Stromal cell of bone marrow (primary cell): Measurements from ENCODE around the gene UBE2Q2.
A peak's percentile ranks its signal among the peaks of the same experiment; 100 is the strongest.
"Not testable (repeated sequence)": the region's sequence is repeated elsewhere in the genome, so short reads cannot be mapped to it uniquely, and the experiment has no call there.

Experiments used
- DNase-seq: peaks from one replicate; pipeline ENCODE4 v3.0.0-alpha.2; 2012; ENCODE audit warnings: low read depth

UBE2Q2 gene

DNA sequence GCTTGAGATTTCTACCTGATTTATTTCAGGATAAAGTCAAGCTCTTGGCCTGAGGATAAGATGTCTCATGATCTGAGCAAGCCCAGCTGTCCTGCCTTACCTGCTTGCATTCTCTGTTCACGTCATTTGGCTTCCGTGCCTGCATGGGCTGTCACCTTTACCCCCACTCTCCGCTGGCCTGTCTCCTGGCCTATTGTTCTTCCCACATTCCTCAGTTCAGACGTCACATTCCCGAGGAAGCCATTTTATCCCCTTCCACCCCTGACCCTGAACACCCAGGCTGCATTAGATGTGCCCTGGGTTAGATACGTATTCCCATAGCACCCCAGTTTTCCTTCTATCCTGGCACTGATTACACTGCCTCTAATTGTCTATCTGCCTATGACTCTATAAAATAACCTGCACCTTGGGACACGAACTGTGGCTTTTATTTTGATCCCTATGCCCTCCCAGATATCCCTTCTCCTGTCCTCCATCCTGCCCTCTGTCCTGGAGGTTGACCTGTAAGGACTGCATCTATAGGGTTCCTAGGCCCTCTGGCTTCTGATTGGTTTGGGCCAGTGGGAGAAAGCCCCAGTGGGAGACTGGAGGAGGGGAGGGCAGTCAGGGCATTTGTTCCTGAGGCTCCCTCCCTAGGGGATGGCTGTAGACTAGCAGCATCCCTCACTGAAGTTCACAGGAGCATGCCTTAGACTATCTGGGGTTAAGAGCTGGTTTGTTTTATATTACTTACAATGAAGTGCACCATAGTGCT lies 19.2 kb upstream of the UBE2Q2 start:
- no peak for DNase-seq

DNA sequence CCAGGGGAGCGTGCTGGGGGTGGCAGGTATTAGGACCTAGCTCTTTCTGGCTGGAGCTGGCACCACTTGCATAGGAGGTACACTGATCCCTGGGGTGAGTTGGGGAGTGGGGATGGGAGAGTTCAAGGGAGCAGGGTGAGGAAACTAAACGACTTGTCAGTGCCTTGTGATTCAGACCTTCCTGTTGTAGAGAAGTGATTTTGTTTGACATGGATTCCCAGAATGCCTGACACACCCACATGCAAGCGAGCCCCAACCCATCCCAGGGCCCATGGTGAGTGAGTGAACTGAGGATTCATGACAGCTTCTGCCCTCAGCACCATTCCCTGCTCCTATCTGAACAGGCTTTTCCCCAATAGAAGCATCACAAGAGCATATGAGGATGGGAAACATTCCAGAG lies 15.6 kb upstream of the UBE2Q2 start:
- DNase-seq: no peak

DNA sequence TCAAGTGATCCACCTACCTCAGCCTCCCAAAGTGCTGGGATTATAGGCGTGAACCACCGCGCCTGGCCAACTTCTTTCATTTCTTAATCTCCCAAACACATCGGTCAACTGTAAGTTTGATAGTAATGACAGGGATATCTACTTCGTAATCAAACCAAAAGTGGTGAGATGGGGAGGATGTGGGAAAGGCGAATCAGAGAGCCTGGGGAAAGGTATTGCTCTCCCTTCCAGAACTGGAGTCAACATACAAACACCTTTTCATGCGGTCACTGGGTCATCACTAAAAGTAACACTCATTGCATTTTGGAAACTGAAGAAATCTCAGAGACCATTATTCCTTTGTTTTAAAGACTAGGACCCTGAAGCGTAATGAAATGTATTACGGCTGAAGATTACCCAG lies 14.8 kb upstream of the UBE2Q2 start:
- no peak for DNase-seq

DNA sequence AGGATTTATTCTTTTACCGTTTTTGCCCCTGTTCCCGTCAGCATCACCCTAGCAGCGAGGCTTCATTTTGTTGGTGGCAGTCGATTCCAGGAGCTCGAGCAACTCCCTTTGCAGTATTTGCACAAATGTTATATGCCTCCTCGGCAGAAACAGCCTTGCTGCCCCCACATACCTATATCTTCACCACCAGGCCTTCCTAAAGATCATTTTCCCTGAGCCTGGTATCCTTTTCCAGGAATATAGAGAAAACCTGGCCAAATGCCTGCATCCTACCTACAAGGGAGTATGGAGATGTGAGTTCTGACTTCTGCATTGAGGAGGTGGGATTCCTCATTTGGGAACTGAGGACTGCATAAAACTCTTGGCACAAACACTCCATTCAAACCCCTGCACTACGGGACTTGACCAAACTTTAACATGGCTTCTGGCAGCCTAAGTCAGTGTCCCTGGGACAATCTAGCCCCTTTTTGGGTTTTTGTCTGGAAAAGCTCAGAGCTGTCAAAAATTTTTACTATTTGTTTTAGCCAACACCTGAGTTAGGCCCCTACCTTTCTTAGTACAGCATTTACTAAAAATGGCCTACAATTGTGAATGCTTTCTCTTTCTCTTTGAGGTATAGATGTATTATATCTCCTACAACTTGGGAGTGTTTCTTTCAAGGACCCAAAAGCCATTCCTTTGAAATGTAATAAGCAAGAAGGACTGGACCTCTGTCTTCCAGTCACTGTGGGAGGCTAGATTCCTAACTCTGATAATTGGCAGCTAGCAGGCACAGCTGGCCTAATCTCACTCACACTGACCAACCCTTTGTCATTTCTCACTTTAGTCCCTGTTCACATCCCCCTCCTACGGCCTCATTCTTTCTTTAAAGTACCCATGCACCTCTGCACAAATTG lies 12.1 kb upstream of the UBE2Q2 start:
- no peak for DNase-seq

DNA sequence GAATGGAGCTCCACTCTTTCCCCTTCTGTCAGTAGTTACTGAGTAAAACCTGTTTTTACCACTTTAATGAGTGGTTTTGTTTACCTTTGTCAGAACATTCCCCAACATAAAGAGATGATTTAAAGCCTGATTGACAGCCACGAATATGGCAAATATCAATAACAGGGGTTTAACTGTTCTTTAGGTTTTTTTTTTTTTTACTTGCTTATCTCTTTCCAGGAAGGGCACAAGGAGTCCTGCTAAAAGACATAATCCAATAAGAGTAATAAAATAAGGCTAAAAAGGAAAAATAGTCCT lies 11.5 kb upstream of the UBE2Q2 start:
- no peak for DNase-seq

DNA sequence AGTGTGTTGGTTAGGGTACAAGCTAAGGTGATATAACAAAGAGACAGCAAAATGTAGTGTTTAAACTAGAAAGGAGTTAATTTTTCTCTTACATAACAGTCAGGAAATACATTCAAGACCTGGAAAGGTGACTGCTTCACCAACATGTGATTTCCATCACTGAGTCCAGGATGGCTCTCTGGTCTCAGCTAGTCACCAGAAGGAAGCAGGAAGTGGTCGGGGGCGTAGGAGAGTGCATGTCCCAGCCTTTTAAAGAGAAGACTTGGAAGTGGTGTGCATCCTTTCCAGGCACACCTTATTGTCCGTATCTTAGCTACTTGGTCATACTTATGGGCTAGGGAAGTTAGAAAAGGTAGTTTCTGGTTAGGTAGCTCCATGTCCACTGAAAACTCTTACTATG lies 11.1 kb upstream of the UBE2Q2 start:
- DNase-seq: no peak

DNA sequence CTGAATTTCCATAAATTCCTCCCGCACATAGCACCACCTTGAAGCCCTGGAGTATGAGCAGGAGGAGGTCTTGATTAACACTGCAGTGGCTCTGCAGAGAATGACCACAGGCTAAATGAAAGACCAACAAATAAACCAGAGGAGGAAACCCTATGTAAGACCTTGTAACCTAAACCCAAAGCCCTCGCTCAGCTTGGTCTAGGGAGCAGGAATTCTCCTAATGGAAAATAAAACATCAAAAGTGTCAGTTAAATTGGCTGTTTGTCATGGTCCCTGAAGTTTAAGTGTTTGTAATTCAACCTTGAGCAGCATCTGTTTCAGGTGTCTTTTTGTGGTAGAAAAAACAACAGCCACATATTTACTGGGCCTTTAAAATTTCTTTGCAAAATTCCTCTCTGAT lies 9.2 kb upstream of the UBE2Q2 start:
- DNase-seq: no peak

DNA sequence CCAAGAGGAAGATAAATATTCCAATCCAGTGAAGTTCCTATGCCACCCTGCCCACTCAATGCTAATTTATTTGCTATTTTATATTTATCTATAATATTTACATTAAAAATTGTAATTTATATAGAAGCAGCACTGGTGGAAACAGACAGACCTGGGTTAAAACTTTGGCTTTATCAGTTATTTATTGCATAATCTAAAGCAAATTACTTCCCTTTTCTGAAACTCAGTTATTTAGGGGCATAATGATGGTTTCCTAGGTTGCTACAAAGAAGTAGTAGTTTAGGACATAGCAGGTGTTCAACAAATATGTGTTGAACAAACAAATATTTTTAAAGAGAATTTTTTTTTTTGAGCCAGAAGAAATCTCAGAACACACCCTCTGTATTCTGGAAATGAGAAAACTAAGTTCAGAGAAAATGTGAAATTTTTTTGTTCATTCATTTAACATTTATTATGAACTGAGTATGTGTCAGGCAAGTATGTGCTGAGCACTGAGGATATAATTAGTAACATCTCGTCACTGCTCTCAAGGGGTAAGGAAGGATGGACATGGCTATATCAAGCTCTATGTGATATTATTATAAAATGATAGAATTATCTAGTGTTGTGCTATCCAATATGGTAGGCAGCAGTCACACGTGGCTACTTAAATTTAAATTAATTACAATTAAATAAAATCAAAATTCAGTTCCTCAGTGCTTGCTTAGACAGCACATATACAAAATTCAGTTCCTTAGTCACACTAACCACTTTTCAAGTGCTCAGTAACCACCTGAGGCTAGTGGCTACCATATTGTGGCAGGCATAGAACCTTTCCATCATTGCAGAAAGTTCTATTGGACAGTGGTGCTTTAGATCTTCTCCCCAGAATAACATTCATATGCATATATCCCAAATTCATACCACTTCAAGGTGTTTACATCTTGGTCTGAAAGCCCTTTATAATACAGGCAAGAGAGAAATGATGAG lies 7.0 kb upstream of the UBE2Q2 start:
- no peak for DNase-seq

DNA sequence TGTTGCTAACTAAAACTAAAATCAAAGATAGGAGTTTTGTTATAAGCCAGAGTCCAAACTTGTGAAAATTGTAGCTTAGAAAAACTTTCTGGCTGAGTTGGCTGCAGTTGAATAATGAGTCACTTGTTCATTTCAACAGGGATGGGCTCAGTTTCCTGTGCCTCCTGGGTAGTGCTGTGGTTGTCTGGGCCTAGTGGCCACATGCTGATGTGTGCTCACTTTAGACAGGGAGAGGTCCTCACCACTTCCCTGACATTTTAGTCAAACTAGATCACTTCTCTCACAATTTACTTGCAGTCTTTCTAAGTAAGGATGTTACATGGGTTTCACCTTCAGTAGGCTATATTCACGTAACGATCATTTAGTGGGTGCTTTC lies 6.3 kb upstream of the UBE2Q2 start:
- peak; percentile 78 for DNase-seq

DNA sequence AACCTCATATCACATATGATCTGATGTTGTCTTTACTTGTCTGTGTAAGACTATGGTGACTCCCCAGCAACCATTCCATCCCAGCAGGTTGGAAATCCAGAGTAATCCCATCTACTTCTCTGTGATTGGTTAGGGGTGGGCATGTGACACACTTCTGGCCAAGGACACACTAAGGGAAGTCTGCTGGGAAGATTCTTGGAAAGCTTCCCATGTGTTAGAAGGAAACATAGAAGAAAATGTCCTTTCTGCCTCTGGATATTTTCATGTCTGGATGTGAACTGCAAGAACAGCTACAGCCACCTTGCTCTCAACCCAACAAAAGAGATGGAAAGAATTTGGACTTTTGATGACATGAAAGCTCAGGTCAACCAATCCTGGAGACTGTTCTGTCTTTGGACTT lies 2.6 kb upstream of the UBE2Q2 start:
- DNase-seq: peak; percentile 59

DNA sequence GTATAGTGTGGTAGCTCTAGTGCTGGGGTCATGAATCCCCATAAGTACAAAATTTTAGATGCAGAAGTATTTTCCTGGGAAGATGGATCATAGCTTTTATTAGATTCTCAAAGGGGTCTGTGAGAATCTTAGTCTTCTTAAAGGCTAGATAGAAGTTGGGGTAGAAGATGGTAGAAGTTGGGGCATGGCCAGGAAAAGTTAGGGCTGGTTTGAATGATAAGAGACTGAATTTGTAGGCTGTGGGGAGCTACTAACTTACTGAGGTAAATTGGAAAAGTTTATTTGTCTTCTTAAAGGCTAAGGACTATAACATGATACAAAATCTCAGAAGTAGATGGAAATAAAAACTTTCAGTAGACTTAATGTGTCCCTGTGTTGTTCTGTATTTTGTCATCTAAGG lies 1.6 kb upstream of the UBE2Q2 start:
- DNase-seq: no peak

DNA sequence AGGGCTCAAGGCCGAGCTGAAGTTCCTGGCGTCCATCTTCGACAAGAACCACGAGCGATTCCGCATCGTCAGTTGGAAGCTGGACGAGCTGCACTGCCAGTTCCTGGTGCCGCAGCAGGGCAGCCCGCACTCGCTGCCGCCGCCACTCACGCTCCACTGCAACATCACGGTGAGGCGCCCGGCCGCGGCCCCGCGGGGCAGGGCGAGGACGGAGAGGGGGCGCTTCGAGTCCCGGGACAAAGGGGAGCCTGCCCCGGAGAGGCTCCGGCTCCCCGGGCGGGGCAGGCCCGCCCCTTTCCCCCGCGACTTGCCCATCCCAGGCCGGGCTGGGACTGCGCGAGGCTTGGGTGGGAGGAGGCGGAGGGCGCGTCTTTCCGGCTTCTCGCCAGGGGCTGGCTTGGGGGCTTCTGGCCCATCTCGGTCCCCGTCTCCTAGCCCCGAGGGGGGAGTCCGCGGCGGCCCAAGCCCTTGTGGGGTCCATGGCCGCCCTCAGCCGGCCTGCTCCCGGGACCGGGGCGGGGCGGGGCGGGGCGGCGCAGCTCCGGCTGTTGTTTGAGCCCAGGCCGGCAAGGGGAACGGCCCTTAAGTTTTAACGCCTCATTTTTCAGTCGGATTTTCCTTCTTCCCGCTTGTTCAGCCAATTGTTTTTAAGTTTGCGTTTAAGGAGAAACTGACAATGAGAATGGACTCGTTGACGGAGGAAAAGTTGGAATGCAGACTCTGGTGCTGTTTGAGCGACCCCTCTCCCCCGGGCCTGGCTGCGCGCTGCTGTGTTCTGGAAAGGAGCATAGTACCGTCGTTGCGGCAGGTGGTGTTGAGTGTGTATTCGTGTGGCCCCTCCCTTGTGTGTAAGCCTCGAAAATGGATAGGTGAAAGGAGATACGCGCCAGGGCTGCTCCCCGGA lies 683 bp downstream of the UBE2Q2 start:
- peak; percentile 34 for DNase-seq

DNA sequence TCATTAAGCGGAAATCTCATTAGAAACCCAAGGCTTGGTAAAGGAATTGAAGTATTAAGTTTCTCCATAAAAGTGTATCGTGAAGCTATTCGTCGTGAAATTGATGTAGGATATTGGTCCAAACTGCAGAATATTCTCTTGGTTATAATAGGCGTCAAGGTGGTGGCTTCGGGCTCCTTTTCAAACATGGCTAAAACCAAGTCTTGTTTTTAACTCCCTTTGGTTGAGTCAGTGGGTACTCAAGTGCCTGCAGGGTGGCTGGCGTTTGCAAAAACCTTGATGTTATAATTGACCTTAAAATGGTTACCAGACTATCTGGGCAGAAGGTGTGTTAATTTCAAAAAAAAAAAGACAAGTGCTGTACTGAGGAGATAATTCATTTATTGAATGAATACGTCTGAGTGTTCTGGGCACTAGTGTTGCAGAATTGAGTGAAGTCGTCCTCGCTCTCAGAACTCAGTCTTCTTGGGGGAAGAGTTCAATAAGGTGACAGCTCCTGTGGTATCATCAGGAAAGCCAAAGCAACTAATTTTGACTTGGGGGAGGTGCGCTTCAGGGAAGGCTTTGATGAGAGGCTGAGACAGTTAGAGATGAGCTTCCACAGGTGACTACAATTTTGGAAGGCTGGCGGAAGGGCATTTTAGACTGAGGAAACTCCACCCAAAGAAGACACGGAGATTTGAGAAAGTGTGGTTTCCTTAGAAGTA lies 1.5 kb downstream of the UBE2Q2 start:
- DNase-seq: no peak

GRCh38 chr15:75849167-75849566 lies 5.9 kb downstream of the UBE2Q2 start:
- no peak for DNase-seq

GRCh38 chr15:75850708-75851107 lies 7.5 kb downstream of the UBE2Q2 start:
- DNase-seq: no peak

DNA sequence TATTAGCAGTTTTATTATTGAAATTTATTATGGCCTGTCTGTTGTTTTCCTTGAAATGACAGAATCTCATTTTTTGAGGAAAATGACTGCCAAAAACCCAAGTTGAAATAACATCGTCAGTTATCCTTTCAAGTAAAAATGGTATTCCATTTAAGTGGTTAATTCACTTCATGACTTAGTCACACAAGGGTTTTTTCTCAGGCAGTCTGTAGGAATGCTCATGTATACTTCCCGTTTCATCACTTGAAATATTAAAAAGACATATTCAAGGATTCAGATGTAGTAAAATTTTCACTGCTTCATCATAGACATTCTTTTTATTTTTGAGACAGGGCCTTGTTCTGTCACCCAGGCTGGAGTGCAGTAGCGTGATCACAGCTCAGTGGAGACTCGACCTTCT lies 8.3 kb downstream of the UBE2Q2 start:
- not testable (repeated sequence) for DNase-seq

DNA sequence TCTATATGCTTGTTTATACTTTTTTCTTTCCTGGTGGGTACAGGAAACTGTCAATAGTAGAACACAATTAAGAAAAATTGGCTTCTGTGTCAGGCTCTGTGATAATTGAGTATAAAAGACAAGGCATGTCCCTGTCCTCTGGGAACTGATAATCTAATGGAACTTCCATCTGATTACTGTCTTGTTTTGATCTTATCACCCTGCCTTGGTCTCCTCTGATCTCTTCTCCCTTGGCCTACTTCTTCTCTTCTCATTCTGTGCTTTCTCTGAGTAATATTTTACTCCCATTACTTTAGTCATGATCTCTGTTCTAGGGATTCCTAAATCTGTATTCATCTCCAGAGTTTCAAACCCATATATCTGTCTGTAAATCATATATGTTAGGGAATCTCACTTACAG lies 14.6 kb downstream of the UBE2Q2 start:
- no peak for DNase-seq

DNA sequence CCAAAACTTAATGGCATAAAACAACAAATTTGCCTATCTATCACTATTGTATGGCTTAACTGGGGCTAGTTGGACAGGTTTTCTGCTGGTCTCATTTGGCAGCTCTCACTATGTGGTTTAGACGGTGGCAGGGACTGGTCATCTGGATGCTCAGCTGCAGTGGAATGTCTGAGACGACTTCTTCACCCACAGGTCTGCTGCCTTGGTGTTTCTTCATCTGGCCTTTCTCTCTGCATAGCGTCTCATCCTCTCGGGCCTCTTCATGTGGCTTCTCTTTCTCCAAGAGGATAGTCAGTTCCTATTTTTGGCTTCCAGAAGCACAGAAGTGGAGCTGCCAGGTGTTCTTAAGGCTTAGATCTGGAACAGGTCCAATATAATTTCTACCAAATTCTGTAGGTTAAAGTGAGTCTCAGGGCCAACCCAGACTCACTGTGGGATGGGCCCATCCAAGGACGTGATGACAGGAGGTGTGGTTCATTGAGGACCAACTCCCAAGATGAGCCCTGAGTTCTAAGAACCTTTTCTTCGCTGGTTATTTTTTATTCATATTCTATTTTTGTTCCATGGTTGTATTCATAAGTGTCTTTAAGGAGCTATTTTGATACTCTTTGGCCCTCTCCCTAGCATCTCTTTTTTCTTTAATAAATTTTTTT lies 18.6 kb downstream of the UBE2Q2 start:
- DNase-seq: no peak

- DNase-seq: no peak
These were observed 19.5 kb downstream of the UBE2Q2 start for GRCh38 chr15:75862796-75863195.
